ENCODE measurements around the gene NDUFB8.

NDUFB8 gene

DNA sequence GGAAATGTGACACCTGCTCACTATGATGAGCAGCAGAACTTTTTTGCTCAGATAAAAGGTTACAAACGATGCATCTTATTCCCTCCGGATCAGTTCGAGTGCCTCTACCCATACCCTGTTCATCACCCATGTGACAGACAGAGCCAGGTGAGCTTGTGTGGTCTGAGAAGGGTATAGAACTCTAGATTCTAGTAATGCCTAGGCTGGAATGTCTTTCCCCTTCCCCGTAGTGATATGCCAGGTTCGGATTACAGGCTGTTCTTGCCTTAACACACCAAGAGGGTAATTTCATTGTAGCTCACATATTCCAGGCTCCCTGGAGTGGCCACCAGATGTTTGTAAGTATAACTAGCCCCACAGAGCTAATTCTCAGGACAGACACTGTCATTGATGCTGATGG lies 15.3 kb upstream of the NDUFB8 start:
- in situ Hi-C loops (cut with MboI; ENCODE audit: low sequenced_read_pairs), result no loop called here

GRCh38 chr10:100537475-100537874 lies 7.8 kb upstream of the NDUFB8 start:
- in situ Hi-C loops (cut with MboI; ENCODE audit: low sequenced_read_pairs), result no loop called here

DNA sequence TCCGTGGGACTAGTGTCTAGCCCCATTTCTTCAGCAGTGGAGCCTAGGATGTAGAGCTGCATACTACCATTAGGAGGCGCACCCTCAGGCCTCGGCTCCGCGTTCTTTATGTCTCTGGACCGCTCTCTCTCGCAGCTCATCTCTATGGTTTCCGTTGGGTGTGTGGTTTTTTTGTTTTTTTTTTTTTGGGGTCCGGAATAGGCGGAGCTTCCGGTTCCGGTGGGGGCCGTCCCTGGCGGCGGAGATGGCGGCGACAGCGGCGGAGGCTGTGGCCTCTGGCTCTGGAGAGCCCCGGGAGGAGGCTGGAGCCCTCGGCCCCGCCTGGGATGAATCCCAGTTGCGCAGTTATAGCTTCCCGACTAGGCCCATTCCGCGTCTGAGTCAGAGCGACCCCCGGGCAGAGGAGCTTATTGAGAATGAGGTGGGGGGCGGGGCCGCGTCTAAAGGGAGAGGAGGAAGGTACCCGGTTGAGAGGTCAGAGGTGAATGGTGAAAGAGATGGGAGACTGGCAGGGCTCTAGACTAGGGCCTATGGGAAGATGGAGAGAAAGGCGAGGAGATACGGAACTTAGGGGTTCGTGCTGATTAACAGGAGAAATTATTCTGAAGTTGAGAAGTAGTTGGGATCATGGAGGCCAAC lies 6.2 kb upstream of the NDUFB8 start, which contains the start of gene HIF1AN:
Gene HIF1AN, plus strand, starts transcription at position 229 of the 639 bp plus-strand sequence. Its CDS starts 16 bp downstream, at position 245.
- in situ Hi-C loops (cut with MboI; ENCODE audit: low sequenced_read_pairs), result no loop called here

DNA sequence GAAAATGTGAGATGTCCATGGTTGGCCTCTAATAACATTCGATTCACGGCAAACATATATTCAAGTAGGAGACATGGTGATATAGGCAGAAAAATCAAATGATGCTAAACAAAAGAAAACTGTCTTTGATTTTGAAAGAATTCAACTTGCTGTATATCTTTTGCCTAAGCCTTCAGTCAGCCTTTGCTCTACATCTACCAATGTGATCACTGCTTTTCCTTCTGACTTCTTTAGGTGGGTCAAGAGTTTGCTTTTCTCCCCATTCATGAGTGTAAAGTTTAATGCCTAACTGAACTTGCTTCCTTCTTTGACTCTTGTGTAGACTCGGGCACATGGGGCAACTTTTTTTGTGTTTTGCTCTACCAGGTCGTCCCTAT lies 5.7 kb upstream of the NDUFB8 start:
- in situ Hi-C loops (cut with MboI; ENCODE audit: low sequenced_read_pairs), result no loop called here

GRCh38 chr10:100534726-100535125 lies 5.1 kb upstream of the NDUFB8 start:
- in situ Hi-C loops (cut with MboI; ENCODE audit: low sequenced_read_pairs), result no loop called here

DNA sequence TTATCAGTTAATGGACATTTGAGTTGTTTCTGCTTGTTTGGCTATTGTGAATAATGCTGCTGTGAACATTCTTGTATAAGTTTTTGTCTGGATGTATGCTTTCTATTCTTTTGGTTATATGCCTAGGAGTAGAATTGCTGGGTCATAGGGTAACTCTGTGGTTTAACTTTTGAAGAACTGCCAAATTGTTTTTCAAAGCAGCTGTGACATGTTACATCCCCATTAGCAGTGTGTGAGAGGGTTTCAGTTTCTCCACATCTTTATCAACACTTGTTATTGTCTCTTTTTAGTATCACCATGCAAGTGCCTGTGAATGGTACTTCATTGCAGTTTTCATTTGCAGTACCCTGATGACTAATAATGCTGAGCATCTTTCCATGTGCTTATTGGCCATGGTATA lies 2.1 kb upstream of the NDUFB8 start:
- in situ Hi-C loops (cut with MboI; ENCODE audit: low sequenced_read_pairs), result no loop called here

GRCh38 chr10:100528921-100529474 lies 673 bp downstream of the NDUFB8 start:
- in situ Hi-C loops (cut with MboI; ENCODE audit: low sequenced_read_pairs), result no loop called here

DNA sequence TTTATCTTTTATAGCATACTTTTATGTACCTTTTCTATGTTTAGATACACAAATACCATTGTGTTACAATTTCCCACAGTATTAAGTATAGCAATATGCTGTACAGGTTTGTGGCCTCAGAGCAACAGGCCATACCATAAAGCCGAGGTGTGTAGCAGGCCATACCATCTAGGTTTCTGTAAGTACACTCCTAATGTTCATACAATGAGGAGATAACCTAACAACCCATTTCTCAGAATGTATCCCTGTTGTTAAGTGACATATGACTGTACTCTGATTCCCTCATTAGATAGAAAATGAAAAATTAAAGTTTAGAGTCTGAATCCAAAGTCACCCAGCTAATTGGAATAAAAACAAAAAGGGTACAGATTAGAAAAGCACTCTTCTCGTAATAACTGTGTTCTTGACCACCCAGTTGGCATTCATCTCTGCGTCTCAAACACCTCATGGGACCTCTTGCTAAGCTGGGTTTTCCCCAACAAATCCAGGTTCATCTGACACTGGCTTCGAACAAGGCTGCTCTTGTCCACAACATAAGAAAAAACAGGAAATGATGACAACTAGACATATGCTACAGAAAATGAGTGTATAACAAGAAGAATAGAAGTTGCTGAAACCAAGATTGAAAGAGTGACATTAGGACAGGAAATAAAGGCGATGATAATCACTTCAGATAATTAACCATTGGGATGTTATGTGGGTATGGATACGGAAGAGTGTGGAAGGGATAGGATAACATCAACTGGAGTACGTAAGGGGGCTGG lies 1.4 kb downstream of the NDUFB8 start:
- in situ Hi-C loops (cut with MboI; ENCODE audit: low sequenced_read_pairs), result no loop called here

- in situ Hi-C loops (cut with MboI; ENCODE audit: low sequenced_read_pairs), result no loop called here
Observed at GRCh38 chr10:100524638-100525037, 5.0 kb downstream of the NDUFB8 start.

- in situ Hi-C loops (cut with MboI; ENCODE audit: low sequenced_read_pairs), result no loop called here
Observed at GRCh38 chr10:100524206-100524605, 5.5 kb downstream of the NDUFB8 start.

DNA sequence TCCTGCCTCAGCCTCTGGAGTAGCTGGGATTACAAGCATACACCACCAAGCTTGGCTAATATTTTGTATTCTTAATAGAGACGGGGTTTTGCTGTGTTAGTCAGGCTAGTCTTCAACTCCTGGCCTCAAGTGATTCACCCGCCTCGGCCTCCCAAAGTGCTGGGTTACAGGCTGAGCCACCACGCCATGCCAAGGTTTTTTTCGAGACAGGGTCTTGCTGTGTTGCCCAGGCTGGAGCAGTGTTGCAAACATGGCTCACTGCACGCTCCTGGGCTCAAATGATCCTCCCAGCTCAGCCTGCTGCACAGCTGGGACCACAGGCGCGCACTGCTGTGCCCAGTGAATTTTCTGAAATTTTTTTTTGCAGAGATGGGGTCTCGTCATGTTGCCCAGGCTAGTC lies 6.7 kb downstream of the NDUFB8 start:
- in situ Hi-C loops (cut with MboI; ENCODE audit: low sequenced_read_pairs), result no loop called here

DNA sequence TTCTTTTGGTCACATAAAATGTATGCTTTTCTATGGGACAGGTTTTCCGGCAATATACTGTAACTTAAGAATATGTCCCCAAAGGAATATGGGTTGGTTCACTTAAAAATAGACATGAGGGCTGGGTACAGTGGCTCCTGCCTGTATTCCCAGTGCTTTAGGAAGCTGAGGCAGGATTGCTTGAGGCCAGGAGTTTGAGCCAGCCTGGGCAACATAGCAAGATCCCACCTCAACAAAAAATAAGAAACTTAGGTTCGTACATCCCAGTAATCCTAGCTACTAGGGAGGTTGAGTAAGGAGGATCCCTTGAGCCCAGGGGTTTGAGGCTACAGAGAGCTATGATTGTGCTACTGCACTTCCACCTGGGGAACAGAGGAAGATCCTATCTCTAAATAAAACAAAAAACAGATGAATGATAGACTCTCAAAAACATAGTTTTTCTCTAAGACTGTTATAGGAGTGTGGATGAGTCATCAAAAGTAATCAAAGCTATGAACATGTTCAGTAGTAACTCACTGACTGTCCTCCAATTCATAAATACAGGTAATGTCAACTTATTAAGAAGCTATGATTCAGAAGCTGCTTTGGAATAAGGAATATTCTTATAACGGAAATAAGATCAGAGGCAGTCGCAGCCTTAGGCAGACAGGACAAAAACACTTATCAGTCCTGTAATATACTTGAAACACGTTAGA lies 7.4 kb downstream of the NDUFB8 start:
- in situ Hi-C loops (cut with MboI; ENCODE audit: low sequenced_read_pairs), result no loop called here

GRCh38 chr10:100520811-100521210 lies 8.9 kb downstream of the NDUFB8 start:
- in situ Hi-C loops (cut with MboI; ENCODE audit: low sequenced_read_pairs), result no loop called here

DNA sequence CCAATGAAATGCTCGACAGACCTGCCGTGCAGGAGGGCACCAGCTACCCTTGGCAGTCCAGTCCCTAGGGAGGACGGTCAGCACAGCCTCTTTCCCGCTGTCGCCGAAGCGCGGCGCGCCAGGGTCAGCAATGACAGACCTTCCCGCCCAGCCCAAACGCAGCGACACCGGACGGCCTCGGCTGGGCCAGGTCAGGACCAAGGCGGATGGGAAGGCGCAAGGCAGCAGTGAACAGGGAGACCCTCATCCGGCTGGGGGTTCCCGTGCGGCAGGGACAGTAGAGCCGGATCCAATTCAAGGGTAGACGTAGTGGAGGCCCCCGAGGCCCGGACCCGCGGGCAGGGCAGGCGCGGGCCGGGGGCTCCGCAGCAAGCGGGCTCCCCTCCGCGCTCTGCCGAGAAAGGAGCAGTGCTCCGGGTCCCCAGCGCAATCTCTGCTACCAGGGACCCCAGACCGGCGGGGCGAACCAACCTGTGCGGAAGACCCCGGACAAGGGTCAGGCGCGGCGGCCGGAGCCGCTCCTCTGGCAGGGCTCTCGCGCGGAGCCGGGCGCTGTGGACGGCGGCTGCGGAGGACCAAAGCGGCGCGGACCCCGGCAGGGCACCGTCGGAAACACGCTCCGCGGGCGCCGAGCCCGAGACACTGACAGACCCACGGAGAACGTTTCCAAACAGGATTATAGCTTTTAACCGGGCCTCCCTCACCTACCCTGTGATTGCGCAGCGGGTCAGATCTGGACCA lies 10.2 kb downstream of the NDUFB8 start, which contains the start of gene SEC31B:
Gene SEC31B, minus strand, starts transcription at position 551 of the 741 bp plus-strand sequence. CDS start 2,909 bp downstream, outside the sequence.
- in situ Hi-C loops (cut with MboI; ENCODE audit: low sequenced_read_pairs), result no loop called here

GRCh38 chr10:100518761-100519241 lies 10.9 kb downstream of the NDUFB8 start:
- in situ Hi-C loops (cut with MboI; ENCODE audit: low sequenced_read_pairs), result no loop called here

GRCh38 chr10:100516847-100517246 lies 12.8 kb downstream of the NDUFB8 start:
- in situ Hi-C loops (cut with MboI; ENCODE audit: low sequenced_read_pairs), result no loop called here

GRCh38 chr10:100515612-100516011 lies 14.1 kb downstream of the NDUFB8 start:
- in situ Hi-C loops (cut with MboI; ENCODE audit: low sequenced_read_pairs), result no loop called here

DNA sequence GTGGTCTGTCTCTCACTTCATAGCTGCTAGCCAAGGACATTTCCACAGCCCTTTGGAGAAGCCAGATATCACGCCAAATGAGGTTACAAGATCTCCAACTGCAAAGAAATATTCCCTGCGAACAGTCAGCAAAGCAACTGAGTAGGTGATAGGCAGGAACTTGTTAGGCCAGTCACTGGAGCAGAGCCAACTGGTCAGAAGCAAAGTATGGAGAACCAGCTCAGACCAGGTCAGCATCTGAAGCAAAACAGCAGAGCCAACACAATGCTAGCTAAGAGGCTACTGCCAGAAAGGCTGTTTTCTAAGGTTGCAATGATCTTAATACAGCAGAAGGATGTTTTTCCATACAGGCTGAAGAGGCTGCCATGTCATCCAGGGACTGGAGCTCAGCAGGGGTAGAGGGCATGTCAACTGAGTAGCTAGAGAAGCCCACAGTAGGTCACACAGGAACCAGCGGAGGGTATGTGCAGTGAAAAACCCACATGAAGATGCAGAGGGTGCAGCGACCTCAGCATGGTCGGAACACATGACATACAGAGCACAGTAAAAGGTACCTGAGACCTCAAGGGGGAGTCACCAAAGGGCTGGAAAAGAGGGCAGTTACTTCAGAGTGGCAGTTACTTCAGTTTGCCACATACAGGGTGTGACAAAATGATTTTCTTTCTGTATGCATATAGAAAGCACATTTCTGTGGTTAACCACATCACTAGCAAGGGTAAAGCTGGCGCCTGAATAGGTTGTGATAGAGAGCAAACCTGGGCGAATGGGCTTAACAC lies 18.9 kb downstream of the NDUFB8 start:
- in situ Hi-C loops (cut with MboI; ENCODE audit: low sequenced_read_pairs), result no loop called here

DNA sequence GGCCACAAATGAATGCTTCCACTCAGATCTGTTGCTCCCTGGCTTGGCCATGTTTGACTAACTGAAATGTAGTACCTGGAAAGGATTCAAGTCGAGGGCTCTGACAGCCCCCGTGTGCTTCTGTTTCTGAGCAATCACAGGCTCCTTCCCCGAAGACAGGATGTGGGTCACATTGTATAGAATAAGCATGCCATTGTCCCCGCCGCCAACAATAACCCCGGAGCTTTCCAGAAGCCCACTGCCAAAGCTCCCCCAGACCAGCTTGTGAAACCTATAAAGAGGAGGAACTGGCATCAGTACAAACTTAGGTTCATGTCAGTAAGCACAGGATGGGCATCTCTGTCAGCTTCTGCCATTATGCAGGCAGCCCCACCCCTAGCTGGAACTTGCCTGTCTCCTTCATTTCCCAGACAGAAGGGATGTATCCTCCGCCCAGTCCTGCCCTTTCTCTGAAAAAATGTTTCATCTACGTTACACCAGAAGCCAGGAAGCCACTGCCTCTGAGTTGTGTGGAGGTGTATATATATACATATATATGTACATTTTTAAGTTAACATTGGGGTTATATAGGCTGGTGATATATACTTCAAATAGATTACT lies 20.3 kb downstream of the NDUFB8 start:
- in situ Hi-C loops (cut with MboI; ENCODE audit: low sequenced_read_pairs), result no loop called here

Data from hTERT RPE-1 (cell line).